Left lung (tissue), 10 donors: Measurements from ENCODE around the gene MVK. TPM values are rescaled to one million over a fixed set of nuclear protein-coding genes. Genes with fewer than 3 reads are reported as not detected.

Experiments
- ATAC-seq: fragments of 200-7000 bp; cut with Tn5 transposase; one replicate; pipeline ENCODE4 v1.9.1; 2020; ENCODE audit warnings: moderate library complexity
- DNase-seq, 4 donors: peaks; one replicate each; pipeline ENCODE4 v3.0.0-alpha.2; 2013 to 2020
- H3K27ac ChIP-seq, 2 donors: fragments of 200-600 bp; sonication (generic) in 1 of 2; one replicate each; pipeline versions ENCODE4 v1.5.0 to v1.8.0; 2020 to 2021
- H3K27me3 ChIP-seq, 2 donors: fragments of 200-600 bp; sonication (generic) in 1 of 2; one replicate each; pipeline versions ENCODE4 v1.5.0 to v1.8.0; 2020 to 2021
- H3K36me3 ChIP-seq, 2 donors: fragments of 200-600 bp; sonication (generic) in 1 of 2; one replicate each; pipeline versions ENCODE4 v1.5.0 to v1.8.0; 2020 to 2021
- H3K4me1 ChIP-seq, 2 donors: fragments of 200-600 bp; one replicate each; pipeline ENCODE4 v1.8.0; 2021
- H3K4me3 ChIP-seq, 2 donors: fragments of 200-600 bp; sonication (generic) in 1 of 2; one replicate each; pipeline versions ENCODE4 v1.5.0 to v1.8.0; 2020 to 2021; ENCODE audit warnings: mild to moderate bottlenecking in 1 of 2
- H3K9me3 ChIP-seq, 2 donors: fragments of 200-600 bp; sonication (generic) in 1 of 2; one replicate each; pipeline versions ENCODE4 v1.5.0 to v1.8.0; 2020 to 2021
- intact Hi-C, 2 donors: fragments of 100-400 bp; cut with DNase I; formaldehyde crosslinking; loops; one replicate each; pipeline versions ENCODE4 v1.11.2 to v1.14.2; 2022
- polyA plus RNA-seq, 6 donors: library from polyadenylated mRNA; unstranded; fragments of 120-200 nt; gene quantifications; one replicate each; pipeline ENCODE4 v1.2.1, GENCODE V29; 2013; ENCODE audit not compliant: insufficient read length in 6 of 6
- total RNA-seq, 2 donors: library from RNA; stranded (reverse); fragmentation: NEBNext Ultra II Directional; extraction: Animal tissue kit (Norgen Biotek cat#: 25700); gene quantifications; one replicate each; pipeline ENCODE4 v1.2.1, GENCODE V29; 2021
- TF ChIP-seq, protein P1 (sequence below), 2 donors: fragments of 200-600 bp; sonication (generic) in 1 of 2; IDR thresholded peaks; one replicate each; pipeline versions ENCODE4 v1.5.0 to v1.8.0; 2021; ENCODE audit warnings: antibody characterized with exemption in 2 of 2
- donor health status: DM: no; HTN: yes; CAD: no.
- donor health status: DM: no; HTN: no; CAD: no.

MVK gene
- total and polyA plus RNA-seq, 8 donors: 11.1 to 46.1 (median 16.3) TPM

DNA sequence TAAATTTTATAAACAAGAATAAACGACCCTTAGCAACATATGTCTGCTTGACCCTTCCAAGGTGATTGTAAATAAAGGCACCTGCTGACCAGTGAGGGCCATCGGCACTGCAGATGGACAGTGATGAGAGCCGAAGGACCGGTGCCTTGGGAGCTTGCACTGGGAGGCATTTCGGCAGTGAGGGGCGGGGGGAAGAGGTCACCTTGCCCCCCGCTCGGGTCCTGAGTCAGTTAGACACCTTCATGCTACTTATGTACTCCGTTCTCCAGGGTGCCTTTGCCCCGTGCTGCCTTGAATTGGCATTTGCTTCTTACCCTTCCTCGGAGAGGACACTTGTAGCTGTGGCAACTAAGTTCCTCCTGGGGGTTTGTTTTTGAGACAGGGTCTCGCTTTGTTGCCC is 23.3 kb upstream of the MVK start:
- DNase-seq: no peak
- no peak for ATAC-seq
- H3K27me3 ChIP-seq: peaks cover 0 to 57% of the 10 kb centered on the region in 2 donors
- H3K4me3 ChIP-seq: no peak overlapping the region
- TF ChIP-seq, protein P1, sequence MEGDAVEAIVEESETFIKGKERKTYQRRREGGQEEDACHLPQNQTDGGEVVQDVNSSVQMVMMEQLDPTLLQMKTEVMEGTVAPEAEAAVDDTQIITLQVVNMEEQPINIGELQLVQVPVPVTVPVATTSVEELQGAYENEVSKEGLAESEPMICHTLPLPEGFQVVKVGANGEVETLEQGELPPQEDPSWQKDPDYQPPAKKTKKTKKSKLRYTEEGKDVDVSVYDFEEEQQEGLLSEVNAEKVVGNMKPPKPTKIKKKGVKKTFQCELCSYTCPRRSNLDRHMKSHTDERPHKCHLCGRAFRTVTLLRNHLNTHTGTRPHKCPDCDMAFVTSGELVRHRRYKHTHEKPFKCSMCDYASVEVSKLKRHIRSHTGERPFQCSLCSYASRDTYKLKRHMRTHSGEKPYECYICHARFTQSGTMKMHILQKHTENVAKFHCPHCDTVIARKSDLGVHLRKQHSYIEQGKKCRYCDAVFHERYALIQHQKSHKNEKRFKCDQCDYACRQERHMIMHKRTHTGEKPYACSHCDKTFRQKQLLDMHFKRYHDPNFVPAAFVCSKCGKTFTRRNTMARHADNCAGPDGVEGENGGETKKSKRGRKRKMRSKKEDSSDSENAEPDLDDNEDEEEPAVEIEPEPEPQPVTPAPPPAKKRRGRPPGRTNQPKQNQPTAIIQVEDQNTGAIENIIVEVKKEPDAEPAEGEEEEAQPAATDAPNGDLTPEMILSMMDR (IDR thresholded peaks at IDR 0.05): no peak
- intact Hi-C loops: no loop called here
- no peaks in the 10 kb centered on the region for H3K9me3 ChIP-seq
- H3K27ac ChIP-seq: no peak overlapping the region
- no peaks in the 10 kb centered on the region for H3K4me1 ChIP-seq
- no peaks in the 10 kb centered on the region for H3K36me3 ChIP-seq

DNA sequence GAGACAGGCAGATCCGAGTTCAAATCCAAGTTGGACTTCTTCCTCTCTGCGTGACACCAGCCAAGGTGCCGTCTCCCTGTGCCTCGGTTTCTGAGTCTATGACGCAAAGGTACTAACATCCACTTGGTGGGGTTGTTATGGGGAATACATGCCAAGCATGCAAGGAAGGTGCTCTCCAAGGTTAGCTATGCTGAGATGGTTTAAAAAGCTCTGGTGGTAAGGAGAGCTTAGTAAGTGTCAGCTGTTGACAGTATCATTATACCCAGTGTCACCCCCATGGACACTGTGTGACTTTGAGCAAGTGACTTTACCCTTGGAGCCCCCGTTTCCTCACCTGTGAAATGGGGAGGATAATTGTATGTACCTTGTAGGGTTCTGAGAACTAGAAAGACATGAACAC is 22.5 kb upstream of the MVK start:
- TF ChIP-seq, protein P1 (IDR thresholded peaks at IDR 0.05): no peak
- DNase-seq: no peak
- intact Hi-C loops: no loop called here
- no peak overlapping the region for H3K4me3 ChIP-seq
- H3K27ac ChIP-seq: no peak overlapping the region
- no peaks in the 10 kb centered on the region for H3K9me3 ChIP-seq
- peaks cover 0 to 57% of the 10 kb centered on the region in 2 donors for H3K27me3 ChIP-seq
- H3K4me1 ChIP-seq: no peaks in the 10 kb centered on the region
- no peak for ATAC-seq
- no peaks in the 10 kb centered on the region for H3K36me3 ChIP-seq

DNA sequence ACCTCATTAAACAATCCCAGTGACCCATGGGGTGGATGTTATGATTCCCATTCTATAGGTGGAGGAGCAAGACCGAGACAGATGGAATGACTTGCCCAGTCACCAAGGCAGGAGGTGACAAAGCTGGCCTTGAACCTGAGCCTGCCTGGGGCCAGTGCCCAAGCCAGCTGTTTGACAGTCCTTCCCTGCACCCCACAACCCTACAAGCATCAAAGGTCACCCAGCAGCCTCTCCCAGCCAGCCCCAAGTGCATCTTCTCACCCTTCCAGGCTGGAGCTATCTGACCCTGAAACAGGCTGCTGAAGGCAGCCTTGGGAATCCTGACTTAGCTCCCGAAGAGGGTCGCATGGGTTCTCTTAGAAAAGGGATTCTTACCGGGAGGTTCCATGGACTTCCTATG is 20.6 kb upstream of the MVK start:
- Histone ChIP-seq H3K9me3 (no peaks in the 10 kb centered on the region), H3K4me1 (no peaks in the 10 kb centered on the region), H3K36me3 (peaks cover 0 to 6% of the 10 kb centered on the region in 2 donors), H3K4me3 (no peak overlapping the region), H3K27ac (no peak overlapping the region), H3K27me3 (peaks cover 0 to 47% of the 10 kb centered on the region in 2 donors)
- TF ChIP-seq, protein P1 (IDR thresholded peaks at IDR 0.05): no peak
- DNase-seq (no peak), ATAC-seq (no peak)
- intact Hi-C loops: no loop called here

DNA sequence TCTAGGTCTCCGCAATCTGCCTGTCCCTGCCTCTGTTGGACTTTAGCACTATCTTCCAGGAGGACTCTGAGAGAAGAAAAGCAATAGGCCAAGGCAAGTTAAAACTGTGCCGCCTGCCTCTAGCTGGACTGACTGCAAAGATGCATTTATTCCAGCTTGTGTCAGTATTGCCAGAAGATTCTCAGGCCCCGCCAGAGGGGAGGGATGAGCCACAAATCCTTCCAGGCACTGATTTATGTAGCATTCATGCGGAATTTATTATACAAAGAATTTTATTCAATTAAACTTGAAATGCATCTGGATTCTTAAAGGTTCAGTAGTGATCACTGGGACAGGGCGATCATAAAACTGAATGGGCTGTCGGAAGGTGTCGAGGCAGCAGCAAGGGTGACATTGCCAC is 20.1 kb upstream of the MVK start:
- H3K27ac ChIP-seq: no peak overlapping the region
- no peaks in the 10 kb centered on the region for H3K4me1 ChIP-seq
- DNase-seq: no peak
- TF ChIP-seq, protein P1 (IDR thresholded peaks at IDR 0.05): no peak
- H3K27me3 ChIP-seq: peaks cover 0 to 42% of the 10 kb centered on the region in 2 donors
- intact Hi-C loops: no loop called here
- ATAC-seq: no peak
- peaks cover 0 to 10% of the 10 kb centered on the region in 2 donors for H3K36me3 ChIP-seq
- no peaks in the 10 kb centered on the region for H3K9me3 ChIP-seq
- no peak overlapping the region for H3K4me3 ChIP-seq

DNA sequence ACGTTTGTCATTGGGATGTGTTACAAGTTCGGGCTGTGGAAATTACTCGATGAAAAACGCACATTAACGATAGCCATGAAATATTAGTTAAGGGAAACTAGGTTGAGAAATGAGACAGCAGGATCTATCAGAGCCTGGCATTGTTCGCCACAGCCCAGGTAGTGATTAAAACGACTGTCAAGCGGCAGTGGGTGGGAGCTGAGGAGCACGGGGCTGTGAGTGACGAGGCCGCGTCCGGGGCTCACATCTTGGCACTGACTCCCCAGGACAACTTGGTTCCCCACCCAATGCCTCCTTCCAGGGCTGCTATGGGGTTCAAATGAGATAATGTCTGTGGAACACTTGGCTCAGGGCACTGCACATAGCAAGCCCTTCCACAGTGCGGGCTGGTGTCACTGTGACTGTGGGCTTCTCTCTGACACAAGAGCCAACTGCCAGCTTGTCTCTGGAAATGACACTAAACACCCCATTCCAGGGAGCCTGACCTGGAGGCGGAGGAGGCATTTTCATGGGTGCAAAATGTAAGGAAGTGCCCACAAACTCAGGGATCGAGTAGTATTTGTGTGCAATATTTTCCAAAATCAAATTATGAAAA is 19.6 kb upstream of the MVK start:
- ATAC-seq (no peak), DNase-seq (no peak)
- intact Hi-C loops: no loop called here
- TF ChIP-seq, protein P1 (IDR thresholded peaks at IDR 0.05): no peak
- Histone ChIP-seq H3K4me1 (no peaks in the 10 kb centered on the region), H3K27me3 (peaks cover 0 to 37% of the 10 kb centered on the region in 2 donors), H3K27ac (no peak overlapping the region), H3K36me3 (peaks cover 0 to 12% of the 10 kb centered on the region in 2 donors), H3K9me3 (no peaks in the 10 kb centered on the region), H3K4me3 (no peak overlapping the region)
